Epithelial cell of proximal tubule (primary cell): ENCODE data around the gene ODC1. TPM values are rescaled to one million over a fixed set of nuclear protein-coding genes. Genes with fewer than 3 reads are reported as not detected.
A peak's percentile ranks its signal among the peaks of the same experiment; 100 is the strongest.

Experiments used
- DNase-seq: peaks from one replicate; pipeline ENCODE4 v3.0.0-alpha.2; 2011; ENCODE audit warnings: low read depth
- H3K4me3 ChIP-seq: 2 replicates; pipeline ENCODE4 v1.5.1; 2011; ENCODE audit warnings: low read depth, mild to moderate bottlenecking, low read length
- total RNA-seq: library from RNA; depleted of rRNA; stranded (reverse); fragments of >200 nt; gene quantifications from 2 replicates; pipeline ENCODE4 v1.2.3, GENCODE V29; 2015
- TF ChIP-seq, protein P1 (sequence below): conservative IDR thresholded peaks from 2 replicates; pipeline ENCODE4 v1.5.1; 2012; ENCODE audit warnings: low read depth, mild to moderate bottlenecking, low read length

ODC1 gene
- total RNA-seq, 1 donor from 2014 or later: 134 TPM

DNA sequence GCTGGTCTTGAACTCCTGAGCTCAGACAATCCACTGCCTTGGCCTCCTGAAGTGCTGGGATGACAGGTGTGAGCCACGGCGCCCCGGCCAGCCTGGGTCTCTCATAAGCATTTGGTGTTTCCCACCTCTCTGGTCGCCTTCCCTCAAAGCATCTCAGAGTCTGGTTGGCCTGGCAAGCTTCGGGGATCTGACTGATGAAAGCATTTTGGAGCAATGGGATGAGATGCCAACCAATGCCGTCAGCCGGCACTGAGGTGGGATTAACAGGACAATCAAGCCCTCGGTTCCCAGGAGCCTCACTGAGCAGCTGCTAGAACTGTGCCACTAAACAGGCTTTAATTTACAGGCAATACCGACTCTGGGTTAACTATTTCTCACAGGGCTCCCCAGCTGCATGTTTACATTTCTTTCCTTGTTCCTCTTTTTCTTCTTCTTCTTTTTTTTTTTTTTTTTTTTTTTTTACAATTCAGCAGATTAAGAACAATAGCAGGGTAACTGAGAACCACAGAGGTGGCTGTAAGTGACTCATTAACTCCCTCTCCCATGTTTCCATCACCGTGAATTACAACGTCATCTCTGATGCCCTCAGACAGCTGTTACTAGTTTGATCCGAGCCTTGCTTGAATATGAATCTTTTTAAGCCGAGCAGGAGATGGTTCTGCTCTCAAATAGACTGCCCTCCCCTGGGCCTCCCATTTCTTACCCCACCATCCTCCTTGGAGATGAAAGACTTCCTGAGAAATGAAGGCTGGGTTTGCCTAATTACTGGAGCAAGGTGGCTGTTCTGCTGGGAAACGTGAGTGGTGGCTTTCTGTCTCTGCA, 37.9 kb downstream of the ODC1 start:
- H3K4me3 ChIP-seq: no peak overlapping the region
- TF ChIP-seq, protein P1, sequence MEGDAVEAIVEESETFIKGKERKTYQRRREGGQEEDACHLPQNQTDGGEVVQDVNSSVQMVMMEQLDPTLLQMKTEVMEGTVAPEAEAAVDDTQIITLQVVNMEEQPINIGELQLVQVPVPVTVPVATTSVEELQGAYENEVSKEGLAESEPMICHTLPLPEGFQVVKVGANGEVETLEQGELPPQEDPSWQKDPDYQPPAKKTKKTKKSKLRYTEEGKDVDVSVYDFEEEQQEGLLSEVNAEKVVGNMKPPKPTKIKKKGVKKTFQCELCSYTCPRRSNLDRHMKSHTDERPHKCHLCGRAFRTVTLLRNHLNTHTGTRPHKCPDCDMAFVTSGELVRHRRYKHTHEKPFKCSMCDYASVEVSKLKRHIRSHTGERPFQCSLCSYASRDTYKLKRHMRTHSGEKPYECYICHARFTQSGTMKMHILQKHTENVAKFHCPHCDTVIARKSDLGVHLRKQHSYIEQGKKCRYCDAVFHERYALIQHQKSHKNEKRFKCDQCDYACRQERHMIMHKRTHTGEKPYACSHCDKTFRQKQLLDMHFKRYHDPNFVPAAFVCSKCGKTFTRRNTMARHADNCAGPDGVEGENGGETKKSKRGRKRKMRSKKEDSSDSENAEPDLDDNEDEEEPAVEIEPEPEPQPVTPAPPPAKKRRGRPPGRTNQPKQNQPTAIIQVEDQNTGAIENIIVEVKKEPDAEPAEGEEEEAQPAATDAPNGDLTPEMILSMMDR: no peak
- no peak for DNase-seq

DNA sequence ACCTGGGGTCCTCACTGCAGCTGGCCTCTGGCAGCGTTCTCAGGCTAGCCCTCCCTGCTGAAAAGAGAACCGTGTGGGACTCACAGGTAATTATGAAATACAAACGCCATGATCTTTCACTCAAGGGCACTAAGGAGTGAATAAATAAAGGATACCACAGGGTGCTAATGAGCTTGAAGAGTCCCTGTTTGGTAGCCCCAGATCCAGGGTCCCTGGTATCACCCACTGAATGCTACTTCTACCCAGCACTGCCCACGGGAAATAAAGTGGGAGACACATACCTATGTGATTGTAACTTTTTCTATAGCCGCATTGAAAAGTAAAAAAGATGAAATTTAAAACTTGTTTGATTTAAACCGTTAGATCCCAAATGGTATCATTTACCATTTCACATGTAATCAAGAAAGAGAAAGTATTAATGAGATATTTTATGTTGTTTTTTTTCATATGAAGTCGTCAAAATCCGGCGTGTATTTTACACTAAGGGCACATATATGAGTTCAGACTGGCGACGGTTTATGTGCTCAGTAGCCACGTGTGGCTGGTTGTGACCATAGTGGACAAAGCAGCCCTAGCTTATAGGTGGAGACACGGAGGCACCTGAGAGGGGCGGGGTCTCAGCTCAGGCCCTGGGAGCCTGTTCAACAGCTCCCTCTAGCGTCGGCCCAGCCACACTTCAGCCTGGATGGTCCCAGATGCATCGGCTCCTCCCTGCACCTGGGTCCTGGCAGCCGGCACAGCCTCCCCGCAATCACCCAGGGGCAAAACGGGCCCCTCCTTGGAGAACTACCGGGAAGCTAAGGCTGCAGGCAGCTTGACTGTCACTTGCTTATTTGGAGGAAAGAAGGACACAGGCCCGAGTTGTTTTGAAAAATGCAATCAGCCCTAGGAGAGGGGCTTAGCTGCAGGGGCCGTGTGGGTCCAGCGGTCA, 39.2 kb downstream of the ODC1 start:
- no peak for DNase-seq
- peak overlapping the region; percentile 17 for H3K4me3 ChIP-seq
- TF ChIP-seq, protein P1: peak; percentile 94

DNA sequence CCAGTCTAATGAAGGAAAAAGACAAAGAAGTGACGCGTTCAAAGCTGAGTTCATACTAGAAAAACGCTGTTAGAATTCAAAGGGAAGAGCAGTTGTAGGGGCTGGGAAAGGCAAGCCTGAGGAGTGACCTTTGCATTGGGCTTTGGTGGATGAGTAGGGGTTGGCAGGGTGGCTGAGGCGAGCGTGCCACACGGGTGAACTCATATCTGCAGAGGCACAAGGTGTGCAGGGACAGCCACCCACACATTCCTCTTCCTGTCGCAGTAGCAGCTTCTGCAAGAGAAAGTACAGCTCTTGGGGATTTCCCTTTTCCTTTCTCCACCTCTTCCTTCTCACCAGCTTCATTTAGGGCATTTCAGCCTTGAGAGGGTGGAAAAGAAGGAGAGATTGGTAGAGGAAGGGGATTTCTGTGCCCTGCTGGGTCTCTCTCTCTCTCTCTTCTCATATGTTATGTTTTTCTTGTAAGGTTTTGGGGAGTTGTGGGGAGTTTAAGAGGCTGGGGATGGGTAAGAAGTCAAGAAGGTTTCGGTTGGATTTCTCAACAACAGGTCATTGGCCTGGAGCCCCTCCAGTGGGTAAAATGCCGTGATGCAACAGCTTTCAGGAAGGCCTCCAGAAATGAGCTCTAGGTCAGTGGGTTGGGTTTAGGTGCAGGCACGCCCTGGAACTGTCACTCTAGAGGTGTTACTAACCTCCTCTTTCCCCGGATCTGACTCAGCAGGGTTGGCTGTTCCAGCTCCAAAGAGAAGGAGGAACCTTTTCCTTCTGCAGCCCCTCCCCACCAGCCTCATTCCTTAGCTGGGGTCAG, 40.1 kb downstream of the ODC1 start:
- DNase-seq: peak; percentile 95
- peak overlapping the region; percentile 17 for H3K4me3 ChIP-seq
- TF ChIP-seq, protein P1: no peak

DNA sequence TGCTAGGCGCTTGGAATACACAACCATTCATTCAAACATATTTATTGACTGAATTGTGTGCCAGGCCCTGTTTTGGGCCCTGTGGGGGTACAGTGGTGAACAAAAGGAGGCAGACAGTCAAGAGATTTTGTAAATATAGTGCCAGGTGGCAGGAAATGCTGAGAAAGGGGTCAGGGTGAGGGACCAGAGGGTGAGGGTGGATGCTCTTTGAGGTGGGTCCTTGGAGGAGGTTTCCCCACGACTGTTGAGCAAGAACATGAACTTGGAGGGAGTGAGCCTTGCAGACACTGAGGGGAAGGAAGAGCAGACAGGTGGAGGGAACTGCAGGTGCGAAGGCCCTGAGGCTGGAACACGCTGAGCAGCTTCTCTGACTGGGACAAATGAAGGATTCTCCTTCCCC, 40.7 kb downstream of the ODC1 start:
- DNase-seq: no peak
- TF ChIP-seq, protein P1: no peak
- no peak overlapping the region for H3K4me3 ChIP-seq

DNA sequence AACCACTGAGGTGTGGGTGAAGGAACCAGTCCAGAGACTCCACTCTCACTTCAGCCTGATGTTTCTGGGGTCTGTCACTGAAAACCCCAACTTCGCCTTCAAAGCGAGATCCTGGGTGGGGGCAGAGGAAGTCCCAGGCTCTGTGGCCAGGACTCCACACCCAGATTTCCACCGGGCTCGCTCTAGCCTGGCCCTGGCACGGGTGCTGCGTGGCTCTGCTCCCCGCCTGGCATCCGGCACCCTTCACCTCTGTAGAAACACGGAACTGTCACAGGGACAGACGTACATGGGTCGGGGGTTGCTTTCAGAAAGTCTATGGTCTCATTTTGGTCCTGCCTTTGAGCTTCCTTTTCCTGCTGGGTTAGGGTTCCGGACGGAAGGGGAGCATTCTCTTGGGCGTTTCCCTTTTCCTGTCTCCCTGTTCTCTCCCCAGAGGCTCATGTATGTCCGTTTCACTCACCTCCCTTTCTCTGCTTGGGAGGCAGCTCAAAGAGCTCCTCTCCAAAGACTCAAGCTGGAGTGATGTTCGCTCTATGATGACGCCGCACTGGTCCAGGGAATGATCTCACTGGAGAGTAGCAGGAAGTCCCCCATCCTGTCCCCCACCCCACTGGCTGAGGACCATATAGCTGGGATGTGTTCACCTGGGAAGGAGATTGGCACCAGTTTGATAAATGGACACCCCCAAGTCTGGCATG, 41.5 kb downstream of the ODC1 start:
- no peak for DNase-seq
- TF ChIP-seq, protein P1: no peak
- H3K4me3 ChIP-seq: no peak overlapping the region

DNA sequence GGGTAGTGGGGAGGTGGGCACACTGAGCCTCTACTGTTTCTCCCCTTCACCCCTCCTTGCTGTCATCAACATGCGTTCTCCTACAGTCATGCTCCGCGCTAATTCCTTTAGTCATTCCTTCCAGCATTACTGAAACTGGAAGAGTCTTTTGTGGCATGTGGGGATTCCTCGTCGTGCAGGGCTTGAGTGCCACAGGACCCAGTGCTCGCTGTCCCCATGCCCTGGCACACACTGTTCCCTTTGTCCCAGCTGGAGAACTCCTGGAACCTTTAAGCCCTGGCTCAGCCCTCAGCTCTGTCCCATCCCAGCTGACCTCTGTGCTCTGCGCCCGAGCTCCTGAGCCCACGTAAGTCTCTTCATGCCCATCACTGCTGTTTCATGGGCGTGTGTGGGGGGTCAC, 42.1 kb downstream of the ODC1 start:
- DNase-seq: no peak
- TF ChIP-seq, protein P1: no peak
- no peak overlapping the region for H3K4me3 ChIP-seq
